ENCODE measurements around the gene FLT3LG. TPM values are rescaled to one million over a fixed set of nuclear protein-coding genes. Genes with fewer than 3 reads are reported as not detected.

Gene FLT3LG
- total RNA-seq, 1 experiment from 2014 or later: 1.5 TPM

DNA sequence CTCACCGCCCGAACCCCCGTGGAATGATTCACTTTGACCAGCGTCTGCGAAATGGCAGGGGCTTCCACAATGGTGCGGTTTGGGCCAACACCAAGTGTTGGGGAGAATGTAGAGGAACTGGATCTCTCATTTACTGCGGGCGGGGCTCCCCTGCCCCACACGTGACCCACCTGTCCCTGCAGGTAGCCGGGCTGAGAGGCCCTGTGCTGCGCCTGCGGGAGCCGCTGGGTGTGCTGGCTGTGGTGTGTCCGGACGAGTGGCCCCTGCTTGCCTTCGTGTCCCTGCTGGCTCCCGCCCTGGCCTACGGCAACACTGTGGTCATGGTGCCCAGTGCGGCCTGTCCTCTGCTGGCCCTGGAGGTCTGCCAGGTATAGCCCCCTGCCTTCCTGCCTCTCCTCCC, 5.8 kb upstream of the FLT3LG start:
- Histone ChIP-seq H3K36me3 (ENCODE audit: control insufficient read depth, insufficient read depth, low read length) (no peaks in the 10 kb centered on the region), H3K4me1 (ENCODE audit: control insufficient read depth, insufficient read depth, low read length) (no peaks in the 10 kb centered on the region), H3K9me3 (ENCODE audit: control insufficient read depth, insufficient read depth, low read depth, low read length) (no peaks in the 10 kb centered on the region), H3K4me3 (ENCODE audit: low read depth in 2 of 2, low read length in 2 of 2) (no peak overlapping the region), H3K27me3 (ENCODE audit: control insufficient read depth, insufficient read depth, low read length) (no peaks in the 10 kb centered on the region), H3K27ac (ENCODE audit: low read length) (no peak overlapping the region)
- ChIA-PET CTCF (no interaction called here), POLR2A (no interaction called here)
- in situ Hi-C loops (cut with HindIII; ENCODE audit: low pct_unique_long_range_greater_than_20kb, low sequenced_read_pairs) (no loop called here), intact Hi-C loops (cut with micrococcal nuclease; ENCODE audit: unreplicated experiment) (no loop called here)
- TF ChIP-seq SIN3A (IDR thresholded peaks at IDR 0.05; ENCODE audit: borderline replicate concordance, insufficient read depth, low read depth, low read length) (no peak), POLR2AphosphoS5 (IDR thresholded peaks at IDR 0.05; ENCODE audit: low read depth, low read length) (no peak), TCF7L2 (IDR thresholded peaks at IDR 0.05; ENCODE audit: low read depth, low read length) (no peak)
- TF ChIP-seq, protein P1, sequence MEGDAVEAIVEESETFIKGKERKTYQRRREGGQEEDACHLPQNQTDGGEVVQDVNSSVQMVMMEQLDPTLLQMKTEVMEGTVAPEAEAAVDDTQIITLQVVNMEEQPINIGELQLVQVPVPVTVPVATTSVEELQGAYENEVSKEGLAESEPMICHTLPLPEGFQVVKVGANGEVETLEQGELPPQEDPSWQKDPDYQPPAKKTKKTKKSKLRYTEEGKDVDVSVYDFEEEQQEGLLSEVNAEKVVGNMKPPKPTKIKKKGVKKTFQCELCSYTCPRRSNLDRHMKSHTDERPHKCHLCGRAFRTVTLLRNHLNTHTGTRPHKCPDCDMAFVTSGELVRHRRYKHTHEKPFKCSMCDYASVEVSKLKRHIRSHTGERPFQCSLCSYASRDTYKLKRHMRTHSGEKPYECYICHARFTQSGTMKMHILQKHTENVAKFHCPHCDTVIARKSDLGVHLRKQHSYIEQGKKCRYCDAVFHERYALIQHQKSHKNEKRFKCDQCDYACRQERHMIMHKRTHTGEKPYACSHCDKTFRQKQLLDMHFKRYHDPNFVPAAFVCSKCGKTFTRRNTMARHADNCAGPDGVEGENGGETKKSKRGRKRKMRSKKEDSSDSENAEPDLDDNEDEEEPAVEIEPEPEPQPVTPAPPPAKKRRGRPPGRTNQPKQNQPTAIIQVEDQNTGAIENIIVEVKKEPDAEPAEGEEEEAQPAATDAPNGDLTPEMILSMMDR (IDR thresholded peaks at IDR 0.05): no peak
- TF ChIP-seq, protein P2, sequence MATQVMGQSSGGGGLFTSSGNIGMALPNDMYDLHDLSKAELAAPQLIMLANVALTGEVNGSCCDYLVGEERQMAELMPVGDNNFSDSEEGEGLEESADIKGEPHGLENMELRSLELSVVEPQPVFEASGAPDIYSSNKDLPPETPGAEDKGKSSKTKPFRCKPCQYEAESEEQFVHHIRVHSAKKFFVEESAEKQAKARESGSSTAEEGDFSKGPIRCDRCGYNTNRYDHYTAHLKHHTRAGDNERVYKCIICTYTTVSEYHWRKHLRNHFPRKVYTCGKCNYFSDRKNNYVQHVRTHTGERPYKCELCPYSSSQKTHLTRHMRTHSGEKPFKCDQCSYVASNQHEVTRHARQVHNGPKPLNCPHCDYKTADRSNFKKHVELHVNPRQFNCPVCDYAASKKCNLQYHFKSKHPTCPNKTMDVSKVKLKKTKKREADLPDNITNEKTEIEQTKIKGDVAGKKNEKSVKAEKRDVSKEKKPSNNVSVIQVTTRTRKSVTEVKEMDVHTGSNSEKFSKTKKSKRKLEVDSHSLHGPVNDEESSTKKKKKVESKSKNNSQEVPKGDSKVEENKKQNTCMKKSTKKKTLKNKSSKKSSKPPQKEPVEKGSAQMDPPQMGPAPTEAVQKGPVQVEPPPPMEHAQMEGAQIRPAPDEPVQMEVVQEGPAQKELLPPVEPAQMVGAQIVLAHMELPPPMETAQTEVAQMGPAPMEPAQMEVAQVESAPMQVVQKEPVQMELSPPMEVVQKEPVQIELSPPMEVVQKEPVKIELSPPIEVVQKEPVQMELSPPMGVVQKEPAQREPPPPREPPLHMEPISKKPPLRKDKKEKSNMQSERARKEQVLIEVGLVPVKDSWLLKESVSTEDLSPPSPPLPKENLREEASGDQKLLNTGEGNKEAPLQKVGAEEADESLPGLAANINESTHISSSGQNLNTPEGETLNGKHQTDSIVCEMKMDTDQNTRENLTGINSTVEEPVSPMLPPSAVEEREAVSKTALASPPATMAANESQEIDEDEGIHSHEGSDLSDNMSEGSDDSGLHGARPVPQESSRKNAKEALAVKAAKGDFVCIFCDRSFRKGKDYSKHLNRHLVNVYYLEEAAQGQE (IDR thresholded peaks at IDR 0.05; ENCODE audit: insufficient read depth in 1 of 2, low read depth in 2 of 2, low read length in 1 of 2): no peak
- ATAC-seq (no peak), DNase-seq (ENCODE audit: low read depth, low spot score) (no peak)
- BruUV-seq (replicated peaks): no TSS peak

DNA sequence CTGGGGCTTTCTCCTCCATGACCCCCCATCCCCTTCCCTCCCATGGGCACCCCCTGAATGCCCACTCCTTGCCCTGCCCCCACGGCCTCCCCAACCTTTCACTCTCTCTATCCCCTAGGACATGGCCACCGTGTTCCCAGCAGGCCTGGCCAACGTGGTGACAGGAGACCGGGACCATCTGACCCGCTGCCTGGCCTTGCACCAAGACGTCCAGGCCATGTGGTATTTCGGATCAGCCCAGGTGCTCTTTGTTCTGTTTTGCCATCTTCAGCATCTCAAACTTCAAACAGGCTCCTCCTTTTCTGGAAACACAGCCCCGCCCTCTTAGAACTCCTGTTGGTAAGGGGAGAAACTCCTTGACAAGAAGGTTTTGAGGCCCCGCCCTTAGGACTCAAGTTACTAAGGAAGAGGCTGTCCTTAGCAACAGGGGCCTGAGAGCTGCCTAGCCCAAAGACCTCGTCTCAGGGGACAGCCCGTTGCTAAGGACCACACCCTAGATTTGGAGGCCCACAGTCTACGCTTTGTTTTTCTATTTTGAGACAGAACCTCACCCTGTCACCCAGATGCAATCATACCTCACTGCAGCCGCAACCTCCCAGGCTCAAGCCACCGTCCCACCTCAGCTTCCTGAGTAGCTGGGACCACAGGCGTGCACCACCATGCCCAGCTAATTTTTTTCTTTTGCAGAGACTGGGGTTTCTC, 5.1 kb upstream of the FLT3LG start:
- TF ChIP-seq, protein P1 (IDR thresholded peaks at IDR 0.05): no peak
- no peak for TF ChIP-seq SIN3A (IDR thresholded peaks at IDR 0.05; ENCODE audit: borderline replicate concordance, insufficient read depth, low read depth, low read length)
- TF ChIP-seq TCF7L2 (IDR thresholded peaks at IDR 0.05; ENCODE audit: low read depth, low read length): no peak
- TF ChIP-seq, protein P2 (IDR thresholded peaks at IDR 0.05; ENCODE audit: insufficient read depth in 1 of 2, low read depth in 2 of 2, low read length in 1 of 2): no peak
- no peak for TF ChIP-seq POLR2AphosphoS5 (IDR thresholded peaks at IDR 0.05; ENCODE audit: low read depth, low read length)
- ChIA-PET POLR2A (no interaction called here), CTCF (interaction anchor here (0.6 kb wide), 1 partner anchor 38 kb away, joined by 7 read pairs; no protein-coding TSS in a partner anchor)
- Histone ChIP-seq H3K4me3 (ENCODE audit: low read depth in 2 of 2, low read length in 2 of 2) (no peak overlapping the region), H3K36me3 (ENCODE audit: control insufficient read depth, insufficient read depth, low read length) (no peaks in the 10 kb centered on the region), H3K4me1 (ENCODE audit: control insufficient read depth, insufficient read depth, low read length) (no peaks in the 10 kb centered on the region), H3K27ac (ENCODE audit: low read length) (no peak overlapping the region), H3K27me3 (ENCODE audit: control insufficient read depth, insufficient read depth, low read length) (no peaks in the 10 kb centered on the region), H3K9me3 (ENCODE audit: control insufficient read depth, insufficient read depth, low read depth, low read length) (no peaks in the 10 kb centered on the region)
- no peak for DNase-seq (ENCODE audit: low read depth, low spot score)
- ATAC-seq: 0 out of 2 replicates have a peak, but pooled peaks have one; percentile 46
- intact Hi-C loops (cut with micrococcal nuclease; ENCODE audit: unreplicated experiment) (no loop called here), in situ Hi-C loops (cut with HindIII; ENCODE audit: low pct_unique_long_range_greater_than_20kb, low sequenced_read_pairs) (no loop called here)
- no TSS peak for BruUV-seq (replicated peaks)
